ACC112 (cell line): ENCODE data around the gene PRKG1.

Experiments used
- H2AFZ ChIP-seq: fragments of 200-600 bp; sonication (generic); one replicate; pipeline ENCODE4 v1.6.0; 2017; ENCODE audit warnings: antibody characterized with exemption, low read length; ENCODE audit not compliant: unreplicated experiment
- H3K27ac ChIP-seq: fragments of 200-600 bp; sonication (generic); 2 replicates; pipeline ENCODE4 v1.5.1; 2014; ENCODE audit warnings: low read depth, mild to moderate bottlenecking, antibody characterized with exemption, low read length, moderate library complexity
- H3K27me3 ChIP-seq: fragments of 200-600 bp; sonication (generic); 2 replicates; pipeline ENCODE4 v1.6.1; 2014; ENCODE audit warnings: mild to moderate bottlenecking, antibody characterized with exemption, low read length, moderate library complexity, mixed read lengths; ENCODE audit not compliant: insufficient read depth
- H3K36me3 ChIP-seq: fragments of 200-600 bp; sonication (generic); 2 replicates; pipeline ENCODE4 v1.6.1; 2016; ENCODE audit warnings: mild to moderate bottlenecking, antibody characterized with exemption, low read length, moderate library complexity, mixed read lengths; ENCODE audit not compliant: insufficient read depth
- H3K4me1 ChIP-seq: fragments of 200-600 bp; sonication (generic); one replicate; pipeline ENCODE4 v1.6.1; 2016; ENCODE audit warnings: low read length, mixed read lengths; ENCODE audit not compliant: insufficient read depth, unreplicated experiment, control insufficient read depth
- H3K4me3 ChIP-seq: fragments of 200-600 bp; sonication (generic); 2 replicates; pipeline ENCODE4 v1.5.1; 2014; ENCODE audit warnings: mild to moderate bottlenecking, low read depth, low read length
- H3K79me2 ChIP-seq: fragments of 200-600 bp; sonication (generic); one replicate; pipeline ENCODE4 v1.6.0; 2016; ENCODE audit warnings: low read length; ENCODE audit not compliant: control insufficient read depth, unreplicated experiment, insufficient read depth

Gene PRKG1

DNA sequence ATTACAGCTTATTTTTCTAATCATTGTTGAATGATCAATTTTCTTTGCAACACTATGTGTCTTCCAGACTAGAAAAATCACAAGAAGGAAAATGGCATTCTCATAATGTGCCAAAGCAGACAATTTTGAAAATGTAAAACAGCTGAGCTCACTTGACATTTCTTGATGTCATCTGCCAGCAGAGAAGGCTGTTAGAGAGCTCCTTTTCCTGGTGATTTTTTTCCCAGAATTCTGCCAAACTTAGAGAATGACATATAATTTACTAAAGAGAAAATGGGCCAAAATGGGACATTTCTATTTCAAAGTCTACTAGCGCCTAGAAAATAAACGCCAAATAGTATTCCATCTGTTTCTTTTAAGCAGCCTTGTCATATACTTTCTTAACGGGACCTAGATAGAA is 714.0 kb downstream of the PRKG1 start:
- no peaks in the 10 kb centered on the region for H3K79me2 ChIP-seq
- H3K36me3 ChIP-seq: no peaks in the 10 kb centered on the region
- peaks cover 3% of the 10 kb centered on the region for H3K4me1 ChIP-seq
- H3K27ac ChIP-seq: no peak overlapping the region
- no peaks in the 10 kb centered on the region for H3K27me3 ChIP-seq
- no peak overlapping the region for H2AFZ ChIP-seq
- H3K4me3 ChIP-seq: no peak overlapping the region

- no peak overlapping the region for H3K27ac ChIP-seq
- no peaks in the 10 kb centered on the region for H3K79me2 ChIP-seq
- H3K27me3 ChIP-seq: no peaks in the 10 kb centered on the region
- no peak overlapping the region for H3K4me3 ChIP-seq
- H2AFZ ChIP-seq: no peak overlapping the region
- no peaks in the 10 kb centered on the region for H3K36me3 ChIP-seq
- peaks cover 3% of the 10 kb centered on the region for H3K4me1 ChIP-seq
Measured at GRCh38 chr10:51789118-51789517, 714.8 kb downstream of the PRKG1 start.

DNA sequence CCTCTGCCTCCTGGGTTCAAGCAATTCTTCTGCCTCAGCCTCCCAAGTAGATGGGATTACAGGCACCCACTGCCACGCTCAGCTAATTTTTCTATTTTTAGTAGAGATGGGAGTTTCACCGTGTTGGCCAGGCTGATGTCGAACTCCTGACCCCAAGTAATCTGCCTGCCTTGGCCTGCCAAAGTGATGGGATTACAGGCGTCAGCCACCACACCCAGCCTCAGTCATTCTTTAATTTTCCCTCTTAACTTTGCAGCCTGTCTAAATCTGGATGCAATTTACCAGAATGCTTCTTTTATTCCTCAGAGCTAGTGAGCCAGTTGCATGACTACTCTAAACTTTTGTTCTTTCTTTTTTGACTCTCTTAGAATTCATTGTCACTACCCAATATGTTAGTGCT is 715.6 kb downstream of the PRKG1 start:
- H3K27me3 ChIP-seq: no peaks in the 10 kb centered on the region
- peaks cover 3% of the 10 kb centered on the region for H3K4me1 ChIP-seq
- no peak overlapping the region for H3K4me3 ChIP-seq
- H3K27ac ChIP-seq: no peak overlapping the region
- no peaks in the 10 kb centered on the region for H3K36me3 ChIP-seq
- no peaks in the 10 kb centered on the region for H3K79me2 ChIP-seq
- H2AFZ ChIP-seq: no peak overlapping the region

GRCh38 chr10:51792678-51793077 is 718.4 kb downstream of the PRKG1 start:
- Histone ChIP-seq H3K79me2 (no peaks in the 10 kb centered on the region), H3K4me3 (no peak overlapping the region), H3K4me1 (no peaks in the 10 kb centered on the region), H2AFZ (no peak overlapping the region), H3K27me3 (no peaks in the 10 kb centered on the region), H3K27ac (no peak overlapping the region), H3K36me3 (no peaks in the 10 kb centered on the region)

DNA sequence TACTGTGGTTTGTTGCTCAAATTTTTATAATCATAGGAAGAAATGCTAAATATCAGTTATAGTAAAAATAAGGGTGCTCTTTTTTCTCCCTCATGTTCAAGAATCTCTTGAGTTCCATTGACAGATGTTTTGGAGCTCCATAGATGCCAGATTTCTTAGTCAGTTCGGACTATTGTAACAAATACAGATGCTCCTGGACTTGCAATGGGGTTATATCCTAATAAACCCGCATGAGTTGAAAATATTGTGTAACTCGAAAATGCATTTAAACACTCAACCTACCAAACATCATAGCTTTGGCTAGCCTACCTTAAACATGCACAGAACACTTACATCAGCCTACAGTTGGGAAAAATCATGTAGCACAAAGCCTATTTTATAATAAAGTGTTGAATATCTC is 725.8 kb downstream of the PRKG1 start:
- H3K79me2 ChIP-seq: no peaks in the 10 kb centered on the region
- no peaks in the 10 kb centered on the region for H3K27me3 ChIP-seq
- no peak overlapping the region for H2AFZ ChIP-seq
- no peaks in the 10 kb centered on the region for H3K36me3 ChIP-seq
- no peak overlapping the region for H3K4me3 ChIP-seq
- peaks cover 9% of the 10 kb centered on the region for H3K4me1 ChIP-seq
- H3K27ac ChIP-seq: no peak overlapping the region

DNA sequence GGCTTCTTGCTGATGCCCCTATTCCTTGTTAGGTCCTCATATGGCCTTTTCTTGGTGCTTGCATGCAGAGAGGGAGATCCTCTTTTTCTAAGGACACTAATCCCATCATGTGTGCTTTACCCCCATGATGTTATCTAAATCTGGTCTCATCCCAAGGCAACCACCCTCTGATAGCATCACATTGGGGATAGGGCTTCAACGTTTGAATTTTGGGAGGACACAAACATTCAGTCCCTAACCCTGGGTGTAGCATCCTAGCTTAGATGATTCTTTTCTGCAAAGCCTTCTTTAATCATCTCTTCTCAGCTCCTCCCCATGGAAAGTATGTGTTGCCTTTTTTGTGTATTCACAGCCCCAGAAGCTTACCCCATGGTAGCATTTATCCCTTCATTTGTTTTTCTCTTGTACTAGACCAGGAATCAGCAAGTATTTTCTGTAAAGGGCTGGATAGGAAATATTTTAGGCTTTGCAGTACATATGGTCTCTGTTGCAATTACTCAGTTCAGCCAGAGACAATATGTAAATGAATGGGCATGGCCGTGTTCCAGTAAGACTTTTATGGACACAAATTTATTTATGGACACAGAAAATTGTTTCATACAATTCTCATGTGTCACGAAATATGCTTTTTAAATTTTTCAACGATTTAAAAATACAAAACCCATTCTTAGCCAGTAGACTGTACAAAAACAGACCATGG is 726.6 kb downstream of the PRKG1 start:
- no peak overlapping the region for H2AFZ ChIP-seq
- H3K27ac ChIP-seq: no peak overlapping the region
- H3K4me1 ChIP-seq: peaks cover 9% of the 10 kb centered on the region
- H3K4me3 ChIP-seq: no peak overlapping the region
- no peaks in the 10 kb centered on the region for H3K79me2 ChIP-seq
- H3K27me3 ChIP-seq: no peaks in the 10 kb centered on the region
- no peaks in the 10 kb centered on the region for H3K36me3 ChIP-seq

DNA sequence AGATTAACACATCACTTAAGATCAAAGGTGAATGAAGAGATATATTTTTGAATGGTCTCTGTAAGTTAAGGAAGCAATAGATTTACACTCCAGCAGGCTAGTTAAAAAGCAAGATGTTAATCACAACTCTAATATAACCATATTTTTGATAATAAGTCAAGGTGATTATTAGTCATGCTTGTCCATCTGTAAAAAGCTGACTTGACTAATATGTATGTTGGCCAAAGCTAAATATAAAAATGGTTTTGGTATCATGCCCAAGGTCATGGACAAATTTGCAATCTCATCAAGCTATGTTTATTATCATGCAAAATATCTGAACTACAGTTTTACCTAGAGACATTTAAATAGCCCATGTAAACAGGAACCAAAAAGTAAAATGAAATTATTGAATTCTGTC is 727.7 kb downstream of the PRKG1 start:
- Histone ChIP-seq H3K27ac (no peak overlapping the region), H3K36me3 (no peaks in the 10 kb centered on the region), H2AFZ (no peak overlapping the region), H3K4me1 (peaks cover 9% of the 10 kb centered on the region), H3K4me3 (no peak overlapping the region), H3K27me3 (no peaks in the 10 kb centered on the region), H3K79me2 (no peaks in the 10 kb centered on the region)

GRCh38 chr10:51804866-51805265 is 730.6 kb downstream of the PRKG1 start:
- Histone ChIP-seq H3K79me2 (no peaks in the 10 kb centered on the region), H3K4me1 (peaks cover 9% of the 10 kb centered on the region), H3K27ac (peak overlapping the region; percentile 62), H3K27me3 (no peaks in the 10 kb centered on the region), H3K4me3 (peak overlapping the region; percentile 43; the same call in 1 of the 2 replicates), H2AFZ (peak overlapping the region; percentile 76), H3K36me3 (no peaks in the 10 kb centered on the region)

- Histone ChIP-seq H3K27ac (no peak overlapping the region), H3K36me3 (no peaks in the 10 kb centered on the region), H3K4me3 (no peak overlapping the region), H3K27me3 (no peaks in the 10 kb centered on the region), H3K4me1 (peaks cover 9% of the 10 kb centered on the region), H3K79me2 (no peaks in the 10 kb centered on the region), H2AFZ (no peak overlapping the region)
Measured at GRCh38 chr10:51806079-51806835, 732.0 kb downstream of the PRKG1 start.

DNA sequence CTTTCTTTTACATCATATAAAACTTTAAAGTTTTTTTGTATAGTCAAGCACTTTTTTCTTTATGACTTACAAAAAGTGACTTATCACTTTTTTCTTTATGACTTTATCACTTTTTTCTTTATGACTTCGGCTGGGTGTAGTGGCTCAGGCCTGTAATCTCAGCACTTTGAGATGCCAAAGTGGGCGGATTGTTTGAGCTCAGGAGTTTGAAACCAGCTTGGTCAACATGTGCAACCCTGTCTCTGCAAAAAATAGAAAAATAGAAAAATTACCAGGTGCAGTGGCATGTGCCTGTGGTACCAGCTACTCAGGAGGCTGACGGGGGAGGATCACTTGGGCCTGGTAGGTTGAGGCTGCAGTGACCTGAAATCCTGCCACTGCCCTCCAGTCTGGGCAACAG is 733.9 kb downstream of the PRKG1 start:
- Histone ChIP-seq H3K4me3 (no peak overlapping the region), H3K36me3 (no peaks in the 10 kb centered on the region), H2AFZ (no peak overlapping the region), H3K4me1 (peaks cover 9% of the 10 kb centered on the region), H3K79me2 (no peaks in the 10 kb centered on the region), H3K27ac (no peak overlapping the region), H3K27me3 (no peaks in the 10 kb centered on the region)

- H3K27ac ChIP-seq: no peak overlapping the region
- no peak overlapping the region for H2AFZ ChIP-seq
- H3K79me2 ChIP-seq: no peaks in the 10 kb centered on the region
- H3K36me3 ChIP-seq: no peaks in the 10 kb centered on the region
- H3K4me3 ChIP-seq: no peak overlapping the region
- H3K27me3 ChIP-seq: no peaks in the 10 kb centered on the region
- no peaks in the 10 kb centered on the region for H3K4me1 ChIP-seq
Measured at GRCh38 chr10:51815723-51816122, 741.4 kb downstream of the PRKG1 start.
